A549 (cell line): Measurements from ENCODE around the gene PCGF2. TPM values are rescaled to one million over a fixed set of nuclear protein-coding genes. Genes with fewer than 3 reads are reported as not detected.

Experiments
- CBX2 ChIP-seq: fragments of 200-600 bp; sonication (generic); IDR thresholded peaks from 2 replicates; pipeline ENCODE4 v1.6.1; 2016; ENCODE audit warnings: low read depth, mild to moderate bottlenecking, borderline replicate concordance
- CHD2 ChIP-seq: fragments of 150-350 bp; IDR thresholded peaks from 2 replicates; pipeline ENCODE4 v1.6.1; 2014; ENCODE audit warnings: low read length; ENCODE audit not compliant: partially characterized antibody
- CTCF ChIP-seq: fragments of >200 bp; sonication (Bioruptor Twin); formaldehyde crosslinking; IDR thresholded peaks from 3 replicates; pipeline ENCODE4 v1.5.1; 2016
- E2F6 ChIP-seq: IDR thresholded peaks from 2 replicates; pipeline ENCODE4 v1.6.1; 2012; ENCODE audit warnings: low read depth, borderline replicate concordance
- EHMT2 ChIP-seq: fragments of 200-600 bp; sonication (generic); IDR thresholded peaks from 2 replicates; pipeline ENCODE4 v1.6.1; 2016; ENCODE audit warnings: antibody characterized with exemption, low read depth, mild to moderate bottlenecking, moderate library complexity
- EP300 ChIP-seq, 2 experiments: fragments of >200 bp; sonication (Bioruptor Twin); formaldehyde crosslinking; IDR thresholded peaks; 2 replicates in 1 of 2; 3 replicates in 1 of 2; pipeline ENCODE4 v1.6.1; 2016 to 2017
- ESRRA ChIP-seq: fragments of 150-350 bp; IDR thresholded peaks from 2 replicates; pipeline ENCODE4 v1.6.1; 2014; ENCODE audit warnings: mild to moderate bottlenecking, low read length, borderline replicate concordance
- FOSB ChIP-seq: fragments of 250-450 bp; sonication (Bioruptor Pico); IDR thresholded peaks from 2 replicates; pipeline ENCODE4 v1.5.0; 2020; ENCODE audit warnings: mild to moderate bottlenecking, moderate library complexity
- FOSL2 ChIP-seq, 2 experiments: fragments of 450-650 bp in 1 of 2; fragments of >200 bp in 1 of 2; sonication (Bioruptor Twin) in 1 of 2; formaldehyde crosslinking; IDR thresholded peaks; 2 replicates each; pipeline versions ENCODE4 v1.5.0 to v1.6.1; 2016 to 2020; ENCODE audit warnings: mild to moderate bottlenecking in 1 of 2, moderate library complexity in 1 of 2
- GATA3 ChIP-seq: IDR thresholded peaks from 2 replicates; pipeline ENCODE4 v1.6.1; 2012; ENCODE audit warnings: borderline replicate concordance
- HOXA7 ChIP-seq: fragments of 250-450 bp; sonication (Bioruptor Pico); IDR thresholded peaks from 2 replicates; pipeline ENCODE4 v1.5.0; 2020; ENCODE audit warnings: mild to moderate bottlenecking, moderate library complexity
- HOXB13 ChIP-seq: fragments of 250-450 bp; sonication (Bioruptor Pico); IDR thresholded peaks from 2 replicates; pipeline ENCODE4 v1.5.0; 2020; ENCODE audit warnings: low read depth, mild to moderate bottlenecking, moderate library complexity
- JUN ChIP-seq, 2 experiments: fragments of >200 bp; sonication (Bioruptor Twin); formaldehyde crosslinking; IDR thresholded peaks; 2 replicates in 1 of 2; 3 replicates in 1 of 2; pipeline ENCODE4 v1.6.1; 2016 to 2017
- KDM1A ChIP-seq: fragments of 200-600 bp; sonication (generic); IDR thresholded peaks from 2 replicates; pipeline ENCODE4 v1.6.1; 2016; ENCODE audit warnings: low read depth, mild to moderate bottlenecking
- MAFK ChIP-seq: fragments of 450-650 bp; IDR thresholded peaks from 2 replicates; pipeline ENCODE4 v1.6.1; 2014; ENCODE audit not compliant: partially characterized antibody
- MAX ChIP-seq: IDR thresholded peaks from 2 replicates; pipeline ENCODE4 v1.6.1; 2012
- MAZ ChIP-seq: fragments of 150-350 bp; IDR thresholded peaks from 2 replicates; pipeline ENCODE4 v1.6.1; 2014; ENCODE audit warnings: antibody characterized with exemption, low read depth, low read length, borderline replicate concordance
- MYC ChIP-seq: IDR thresholded peaks from 2 replicates; pipeline ENCODE4 v1.6.1; 2012; ENCODE audit warnings: mild to moderate bottlenecking, inconsistent platforms, low read length, improper control_type of control experiment, borderline replicate concordance
- PHF8 ChIP-seq: fragments of 200-600 bp; sonication (generic); IDR thresholded peaks from 2 replicates; pipeline ENCODE4 v1.6.1; 2016; ENCODE audit warnings: low read depth, mild to moderate bottlenecking, antibody characterized with exemption, moderate library complexity, borderline replicate concordance
- POLR2A ChIP-seq: IDR thresholded peaks from 2 replicates; pipeline ENCODE4 v1.6.1; 2012; ENCODE audit warnings: mild to moderate bottlenecking, low read length
- POLR2AphosphoS2 ChIP-seq: conservative IDR thresholded peaks from 2 replicates; pipeline ENCODE4 v1.6.1; 2012; ENCODE audit warnings: low read length, improper control_type of control experiment, inconsistent platforms
- RAD21 ChIP-seq, 2 experiments: fragments of >200 bp in 1 of 2; sonication (Bioruptor Twin) in 1 of 2; formaldehyde crosslinking in 1 of 2; IDR thresholded peaks in 1 of 2; conservative IDR thresholded peaks in 1 of 2; 2 replicates in 1 of 2; 3 replicates in 1 of 2; pipeline ENCODE4 v1.6.1; 2012 to 2018; ENCODE audit warnings: inconsistent platforms in 1 of 2
- RNF2 ChIP-seq: fragments of 200-600 bp; sonication (generic); IDR thresholded peaks from 2 replicates; pipeline ENCODE4 v1.6.1; 2016; ENCODE audit warnings: low read depth, mild to moderate bottlenecking, antibody characterized with exemption, moderate library complexity, borderline replicate concordance
- TFCP2L1 ChIP-seq: fragments of 250-450 bp; sonication (Bioruptor Pico); IDR thresholded peaks from 2 replicates; pipeline ENCODE4 v1.5.0; 2021; ENCODE audit warnings: mild to moderate bottlenecking
- ZC3H11A ChIP-seq: fragments of 450-650 bp; IDR thresholded peaks from 2 replicates; pipeline ENCODE4 v1.6.1; 2014; ENCODE audit warnings: antibody characterized with exemption, mild to moderate bottlenecking
- polyA plus RNA-seq, 4 experiments: library from polyadenylated mRNA; depleted of rRNA in 3 of 4; stranded (reverse); fragments of >200 nt; fragmentation: RNase III in 1 of 4; extraction: RNeasy Plus Mini Kit Qiagen cat#74134 plus additional on column Dnase treatment in 1 of 4; gene quantifications; 2 replicates in 3 of 4; 3 replicates in 1 of 4; pipeline ENCODE4 v1.2.3, GENCODE V29; 2011 to 2017

PCGF2 gene
- polyA plus RNA-seq, 2 of the 4 experiments (the other 2 are of a cell fraction) = 19.9 to 43.6 TPM

GRCh38 chr17:38704606-38705522 lies 43.3 kb downstream of the PCGF2 start, which contains the start of gene MLLT6 (continued):
- no peak for TF ChIP-seq FOSB (CRISPR knock-in tag)
- TF ChIP-seq PHF8 = 0 out of 2 replicates have a peak, but pooled peaks have one; percentile 57
- TF ChIP-seq FOSL2 (IDR thresholded peaks at IDR 0.05) = no peak
- no peak for TF ChIP-seq FOSL2 (CRISPR knock-in tag; IDR thresholded peaks at IDR 0.05)
- TF ChIP-seq MAZ = 0 out of 2 replicates have a peak, but pooled peaks have one; percentile 21
- TF ChIP-seq EHMT2 = no peak
- TF ChIP-seq ESRRA = no peak
- TF ChIP-seq E2F6 = peak; percentile 41; the same call in 1 of the 2 replicates
- peak in 1 of 2 experiments; percentile 53; a peak in 2 of 5 replicates for TF ChIP-seq JUN (IDR thresholded peaks at IDR 0.05)
- no peak for TF ChIP-seq RAD21 (conservative IDR thresholded peaks at IDR 0.05 in 1 of 2, IDR thresholded peaks at IDR 0.05 in 1 of 2)
- no peak for TF ChIP-seq EP300 (IDR thresholded peaks at IDR 0.05)
- TF ChIP-seq ZC3H11A = no peak
- peak; percentile 52; the same call in 1 of the 2 replicates for TF ChIP-seq MAX
- no peak for TF ChIP-seq RNF2
- TF ChIP-seq HOXB13 (CRISPR knock-in tag) = no peak
- TF ChIP-seq CBX2 = no peak
- no peak; the same call in 1 of the 2 replicates for TF ChIP-seq MYC
- no peak for TF ChIP-seq HOXA7 (CRISPR knock-in tag)
- TF ChIP-seq KDM1A = no peak
- peak; percentile 40 for TF ChIP-seq POLR2A
- 0 out of 2 replicates have a peak, but pooled peaks have one; percentile 6 for TF ChIP-seq GATA3
- no peak for TF ChIP-seq MAFK
- TF ChIP-seq POLR2AphosphoS2 = no peak
- TF ChIP-seq CHD2 = no peak
- 0 out of 2 replicates have a peak, but pooled peaks have one; percentile 11 for TF ChIP-seq TFCP2L1 (CRISPR knock-in tag)
- TF ChIP-seq CTCF = no peak
